ENCODE data around the gene HES1.

Gene HES1

DNA sequence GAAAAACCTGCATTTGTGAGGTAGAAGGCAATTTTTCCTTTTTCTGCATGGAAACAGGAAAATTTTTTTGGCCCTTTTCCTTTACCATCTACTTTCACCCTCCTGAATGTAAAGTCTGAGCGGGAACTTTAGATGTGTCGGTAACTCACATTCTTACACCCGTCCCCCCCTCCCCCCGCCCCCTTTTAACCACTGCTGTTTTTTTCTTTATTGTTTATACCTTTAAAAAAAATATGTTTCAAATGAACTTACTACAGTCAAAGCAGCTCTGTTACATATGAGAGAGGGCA lies 487 bp upstream of the HES1 start:
- Histone ChIP-seq H3K27ac (ENCODE audit: low read length) (no peak overlapping the region), H3K4me3 (ENCODE audit: low read length) (peak overlapping the region; percentile 40; the same call in 1 of the 2 replicates), H3K36me3 (ENCODE audit: control insufficient read depth, insufficient read depth, low read length) (no peaks in the 10 kb centered on the region), H3K4me1 (ENCODE audit: control insufficient read depth, insufficient read depth, low read length) (peaks cover 23% of the 10 kb centered on the region), H3K9me3 (ENCODE audit: control insufficient read depth, insufficient read depth, low read length) (no peaks in the 10 kb centered on the region), H3K27me3 (ENCODE audit: control insufficient read depth, insufficient read depth, low read length) (no peaks in the 10 kb centered on the region)
- DNase-seq (ENCODE audit: low read depth, low spot score) = no peak
- no CpG with 5 or more reads among the region's 4 CpGs for WGBS (ENCODE audit: insufficient coverage, insufficient read length)

- no CpG with 5 or more reads among the region's 17 CpGs for WGBS (ENCODE audit: insufficient coverage, insufficient read length)
- Histone ChIP-seq H3K36me3 (ENCODE audit: control insufficient read depth, insufficient read depth, low read length) (no peaks in the 10 kb centered on the region), H3K27ac (ENCODE audit: low read length) (no peak overlapping the region), H3K4me3 (ENCODE audit: low read length) (peak overlapping the region; percentile 55; the same call in 1 of the 2 replicates), H3K4me1 (ENCODE audit: control insufficient read depth, insufficient read depth, low read length) (peaks cover 19% of the 10 kb centered on the region), H3K27me3 (ENCODE audit: control insufficient read depth, insufficient read depth, low read length) (no peaks in the 10 kb centered on the region), H3K9me3 (ENCODE audit: control insufficient read depth, insufficient read depth, low read length) (no peaks in the 10 kb centered on the region)
- DNase-seq (ENCODE audit: low read depth, low spot score) = no peak
Observed at GRCh38 chr3:194136519-194137007, 615 bp downstream of the HES1 start.

DNA sequence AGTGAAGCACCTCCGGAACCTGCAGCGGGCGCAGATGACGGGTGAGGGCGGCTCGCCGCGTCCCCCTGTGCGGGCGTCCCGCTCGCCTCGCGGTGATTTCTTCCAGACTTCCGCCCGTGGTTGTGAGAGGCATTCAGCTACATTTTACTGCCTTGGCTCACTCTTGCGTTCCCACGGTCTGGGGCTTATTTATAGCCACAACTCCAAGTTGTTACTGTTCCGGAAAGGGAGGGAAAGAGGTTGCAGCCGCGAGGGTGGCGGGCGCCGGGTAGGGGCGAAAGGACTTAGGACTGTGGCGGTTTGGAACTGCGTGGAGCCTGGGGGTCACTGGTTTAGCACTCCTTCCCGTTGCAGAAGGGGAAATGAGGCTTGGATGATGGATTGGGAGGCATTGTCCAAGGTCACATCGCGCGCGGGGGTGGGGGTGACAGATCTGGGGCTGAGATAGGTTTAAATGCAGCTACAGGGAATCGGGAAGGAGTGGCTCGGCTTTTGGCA lies 1.1 kb downstream of the HES1 start:
- Histone ChIP-seq H3K9me3 (ENCODE audit: control insufficient read depth, insufficient read depth, low read length) (no peaks in the 10 kb centered on the region), H3K36me3 (ENCODE audit: control insufficient read depth, insufficient read depth, low read length) (no peaks in the 10 kb centered on the region), H3K4me3 (ENCODE audit: low read length) (peak overlapping the region; percentile 55; the same call in 1 of the 2 replicates), H3K27ac (ENCODE audit: low read length) (no peak overlapping the region), H3K27me3 (ENCODE audit: control insufficient read depth, insufficient read depth, low read length) (no peaks in the 10 kb centered on the region), H3K4me1 (ENCODE audit: control insufficient read depth, insufficient read depth, low read length) (peaks cover 18% of the 10 kb centered on the region; the same call in 1 of the 2 replicates)
- WGBS (ENCODE audit: insufficient coverage, insufficient read length) = no CpG with 5 or more reads among the region's 34 CpGs
- no peak for DNase-seq (ENCODE audit: low read depth, low spot score)

DNA sequence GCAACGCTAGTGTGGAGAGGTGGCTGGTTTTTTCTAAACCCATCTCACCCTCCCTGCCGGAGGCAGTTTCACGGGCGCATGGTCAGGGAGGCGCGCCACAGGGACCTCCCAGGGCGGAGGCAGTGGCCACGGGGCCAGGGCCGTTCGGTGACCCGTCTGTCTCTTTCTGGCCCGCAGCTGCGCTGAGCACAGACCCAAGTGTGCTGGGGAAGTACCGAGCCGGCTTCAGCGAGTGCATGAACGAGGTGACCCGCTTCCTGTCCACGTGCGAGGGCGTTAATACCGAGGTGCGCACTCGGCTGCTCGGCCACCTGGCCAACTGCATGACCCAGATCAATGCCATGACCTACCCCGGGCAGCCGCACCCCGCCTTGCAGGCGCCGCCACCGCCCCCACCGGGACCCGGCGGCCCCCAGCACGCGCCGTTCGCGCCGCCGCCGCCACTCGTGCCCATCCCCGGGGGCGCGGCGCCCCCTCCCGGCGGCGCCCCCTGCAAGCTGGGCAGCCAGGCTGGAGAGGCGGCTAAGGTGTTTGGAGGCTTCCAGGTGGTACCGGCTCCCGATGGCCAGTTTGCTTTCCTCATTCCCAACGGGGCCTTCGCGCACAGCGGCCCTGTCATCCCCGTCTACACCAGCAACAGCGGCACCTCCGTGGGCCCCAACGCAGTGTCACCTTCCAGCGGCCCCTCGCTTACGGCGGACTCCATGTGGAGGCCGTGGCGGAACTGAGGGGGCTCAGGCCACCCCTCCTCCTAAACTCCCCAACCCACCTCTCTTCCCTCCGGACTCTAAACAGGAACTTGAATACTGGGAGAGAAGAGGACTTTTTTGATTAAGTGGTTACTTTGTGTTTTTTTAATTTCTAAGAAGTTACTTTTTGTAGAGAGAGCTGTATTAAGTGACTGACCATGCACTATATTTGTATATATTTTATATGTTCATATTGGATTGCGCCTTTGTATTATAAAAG lies 1.8 kb downstream of the HES1 start:
- peak overlapping the region; percentile 55; the same call in 1 of the 2 replicates for H3K4me3 ChIP-seq (ENCODE audit: low read length)
- no peaks in the 10 kb centered on the region for H3K36me3 ChIP-seq (ENCODE audit: control insufficient read depth, insufficient read depth, low read length)
- no peaks in the 10 kb centered on the region for H3K9me3 ChIP-seq (ENCODE audit: control insufficient read depth, insufficient read depth, low read length)
- no peaks in the 10 kb centered on the region for H3K27me3 ChIP-seq (ENCODE audit: control insufficient read depth, insufficient read depth, low read length)
- peaks cover 17% of the 10 kb centered on the region; the same call in 1 of the 2 replicates for H3K4me1 ChIP-seq (ENCODE audit: control insufficient read depth, insufficient read depth, low read length)
- no peak overlapping the region for H3K27ac ChIP-seq (ENCODE audit: low read length)
- WGBS (ENCODE audit: insufficient coverage, insufficient read length) = no CpG with 5 or more reads among the region's 69 CpGs
- DNase-seq (ENCODE audit: low read depth, low spot score) = no peak

DNA sequence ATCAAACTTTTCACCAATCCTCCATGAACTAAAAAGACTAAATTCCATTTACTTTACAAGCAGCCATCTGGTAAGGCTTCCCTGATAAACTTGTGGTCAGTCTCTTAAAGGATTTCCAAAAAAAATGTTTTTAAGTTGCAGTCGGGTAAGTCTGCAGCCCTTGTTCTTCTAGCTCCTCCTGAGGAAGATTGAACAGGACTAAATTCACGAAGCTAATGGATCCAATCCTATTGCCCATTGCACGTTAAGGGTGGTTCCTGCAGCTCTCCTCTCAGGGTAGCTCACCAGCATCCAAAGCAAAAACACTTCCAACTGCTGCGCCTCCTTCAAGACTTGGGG lies 2.8 kb downstream of the HES1 start:
- Histone ChIP-seq H3K27ac (ENCODE audit: low read length) (no peak overlapping the region), H3K27me3 (ENCODE audit: control insufficient read depth, insufficient read depth, low read length) (no peaks in the 10 kb centered on the region), H3K4me1 (ENCODE audit: control insufficient read depth, insufficient read depth, low read length) (peaks cover 12% of the 10 kb centered on the region; the same call in 1 of the 2 replicates), H3K4me3 (ENCODE audit: low read length) (no peak overlapping the region), H3K36me3 (ENCODE audit: control insufficient read depth, insufficient read depth, low read length) (no peaks in the 10 kb centered on the region), H3K9me3 (ENCODE audit: control insufficient read depth, insufficient read depth, low read length) (no peaks in the 10 kb centered on the region)
- no CpG with 5 or more reads among the region's 4 CpGs for WGBS (ENCODE audit: insufficient coverage, insufficient read length)
- DNase-seq (ENCODE audit: low read depth, low spot score) = no peak

GRCh38 chr3:194139071-194139813 lies 3.3 kb downstream of the HES1 start:
- no peaks in the 10 kb centered on the region for H3K36me3 ChIP-seq (ENCODE audit: control insufficient read depth, insufficient read depth, low read length)
- no peak overlapping the region for H3K4me3 ChIP-seq (ENCODE audit: low read length)
- DNase-seq (ENCODE audit: low read depth, low spot score) = no peak
- H3K4me1 ChIP-seq (ENCODE audit: control insufficient read depth, insufficient read depth, low read length) = peaks cover 11% of the 10 kb centered on the region; the same call in 1 of the 2 replicates
- no peaks in the 10 kb centered on the region for H3K27me3 ChIP-seq (ENCODE audit: control insufficient read depth, insufficient read depth, low read length)
- no peak overlapping the region for H3K27ac ChIP-seq (ENCODE audit: low read length)
- no CpG with 5 or more reads among the region's 21 CpGs for WGBS (ENCODE audit: insufficient coverage, insufficient read length)
- H3K9me3 ChIP-seq (ENCODE audit: control insufficient read depth, insufficient read depth, low read length) = no peaks in the 10 kb centered on the region

DNA sequence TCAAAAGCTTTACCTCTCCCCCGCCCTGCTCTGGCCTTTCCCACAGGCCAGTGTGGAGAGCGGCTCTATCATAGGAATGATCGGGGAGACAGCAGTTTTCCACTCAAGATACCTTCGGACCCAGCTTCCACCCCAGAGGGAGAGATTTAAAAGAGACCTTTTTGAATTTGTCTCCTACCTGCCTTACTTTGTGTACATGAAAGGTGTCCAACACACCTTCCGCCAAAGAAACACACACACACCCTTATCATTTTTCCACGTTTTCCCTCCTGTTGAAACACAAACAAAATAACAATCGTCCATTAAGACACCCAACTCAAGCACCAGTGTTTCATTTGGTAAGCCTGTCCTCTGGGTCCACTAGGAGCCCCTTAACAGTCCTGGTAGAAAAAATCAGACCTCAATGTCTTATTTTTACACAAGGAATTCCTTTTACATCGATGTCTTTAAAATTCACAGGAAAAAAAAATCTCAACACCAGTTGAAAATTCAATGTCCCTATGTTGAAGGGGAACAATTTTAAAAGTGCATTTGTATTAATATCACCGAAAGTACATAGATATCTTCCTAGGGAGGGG lies 4.0 kb downstream of the HES1 start:
- Histone ChIP-seq H3K27me3 (ENCODE audit: control insufficient read depth, insufficient read depth, low read length) (no peaks in the 10 kb centered on the region), H3K9me3 (ENCODE audit: control insufficient read depth, insufficient read depth, low read length) (no peaks in the 10 kb centered on the region), H3K4me3 (ENCODE audit: low read length) (no peak overlapping the region), H3K27ac (ENCODE audit: low read length) (no peak overlapping the region), H3K36me3 (ENCODE audit: control insufficient read depth, insufficient read depth, low read length) (no peaks in the 10 kb centered on the region), H3K4me1 (ENCODE audit: control insufficient read depth, insufficient read depth, low read length) (peaks cover 11% of the 10 kb centered on the region; the same call in 1 of the 2 replicates)
- DNase-seq (ENCODE audit: low read depth, low spot score) = no peak
- WGBS (ENCODE audit: insufficient coverage, insufficient read length) = 100% methylated on average over 1 of the region's 9 CpGs

DNA sequence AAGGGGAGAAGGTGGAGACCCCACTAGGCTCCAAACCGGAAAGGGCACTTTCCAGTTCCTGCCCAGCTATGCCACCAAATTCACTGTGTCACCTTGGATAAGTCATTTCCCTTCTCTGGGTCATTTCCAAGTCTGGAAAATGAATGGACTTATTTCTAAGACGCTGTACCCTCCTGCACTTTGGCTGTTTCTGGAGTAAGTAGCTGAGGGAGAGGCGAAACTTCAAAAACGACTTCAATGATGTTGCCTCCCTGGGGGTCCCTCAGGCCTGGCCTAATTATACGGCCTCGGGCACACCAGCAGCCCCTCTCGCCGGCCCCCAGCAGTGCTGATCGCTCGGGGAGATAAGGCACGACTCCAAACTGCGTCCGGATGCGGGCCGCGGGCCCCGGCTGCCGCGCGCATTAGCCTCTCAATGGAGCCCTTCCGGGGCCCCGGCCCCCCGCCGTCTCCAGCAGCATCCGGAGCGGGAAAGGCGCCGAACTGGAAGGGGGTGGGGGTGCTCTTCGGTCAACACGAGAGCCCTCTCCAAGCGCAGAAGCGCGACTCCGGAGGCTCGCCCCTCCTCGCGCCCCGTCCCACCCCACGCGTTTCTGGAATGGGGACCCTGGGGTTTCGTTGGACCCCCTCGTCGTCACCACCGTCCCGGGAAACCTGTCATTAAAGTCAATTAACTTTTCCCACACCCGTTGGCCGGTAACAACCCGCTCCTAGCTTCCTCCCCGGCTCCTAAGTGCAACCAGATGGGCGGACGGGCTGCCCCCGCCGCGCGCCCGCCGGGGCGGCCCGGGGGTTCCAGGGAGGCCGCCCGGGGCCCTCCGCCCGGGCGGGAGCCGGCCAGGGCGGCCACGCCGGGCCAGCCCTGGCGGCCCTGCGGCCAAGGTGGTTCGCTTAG lies 4.8 kb downstream of the HES1 start:
- whole genome bisulfite sequencing (ENCODE audit: insufficient coverage, insufficient read length) = no CpG with 5 or more reads among the region's 71 CpGs
- DNase-seq (ENCODE audit: low read depth, low spot score) = no peak

DNA sequence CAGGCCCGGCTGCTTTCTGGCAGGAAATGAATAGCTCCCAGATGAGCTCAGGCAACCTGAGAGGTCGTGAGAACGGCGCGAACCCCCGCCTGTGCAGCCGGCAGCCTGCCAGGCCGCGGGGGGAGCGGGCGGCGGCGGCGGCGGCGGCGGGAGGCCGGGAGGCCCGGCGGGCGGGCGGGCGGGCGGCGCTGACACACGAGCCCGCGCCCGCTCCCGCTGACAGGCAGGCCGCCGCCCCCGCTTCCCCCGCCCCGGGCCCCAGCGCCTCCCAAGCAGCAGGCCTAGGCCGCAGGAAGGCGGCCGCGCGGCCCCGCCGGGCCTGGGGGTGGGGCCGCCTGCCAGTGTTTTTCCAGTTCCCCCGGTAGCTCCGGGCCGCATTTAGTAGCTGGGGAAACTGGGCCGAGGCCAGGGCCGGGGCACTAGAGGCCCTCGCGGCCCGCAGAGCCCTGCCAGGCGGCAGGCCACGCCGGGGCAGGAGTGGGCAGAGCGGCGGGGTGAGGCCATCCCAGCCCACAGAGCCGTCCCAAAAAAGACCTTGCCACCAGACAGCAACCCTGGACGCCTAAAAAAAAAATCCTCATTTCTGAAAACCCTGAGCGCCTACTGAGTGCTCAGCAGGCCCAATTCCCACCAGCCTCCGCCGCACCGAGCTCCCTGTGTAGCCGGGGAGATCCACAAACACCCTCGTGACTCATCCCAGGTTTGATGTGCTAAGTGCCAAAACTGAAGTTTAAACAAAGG lies 5.6 kb downstream of the HES1 start:
- no CpG with 5 or more reads among the region's 65 CpGs for WGBS (ENCODE audit: insufficient coverage, insufficient read length)
- Histone ChIP-seq H3K4me3 (ENCODE audit: low read length) (peak overlapping the region; percentile 26; the same call in 1 of the 2 replicates), H3K27me3 (ENCODE audit: control insufficient read depth, insufficient read depth, low read length) (no peaks in the 10 kb centered on the region), H3K4me1 (ENCODE audit: control insufficient read depth, insufficient read depth, low read length) (peaks cover 11% of the 10 kb centered on the region; the same call in 1 of the 2 replicates), H3K9me3 (ENCODE audit: control insufficient read depth, insufficient read depth, low read length) (no peaks in the 10 kb centered on the region), H3K36me3 (ENCODE audit: control insufficient read depth, insufficient read depth, low read length) (no peaks in the 10 kb centered on the region), H3K27ac (ENCODE audit: low read length) (no peak overlapping the region)
- DNase-seq (ENCODE audit: low read depth, low spot score) = no peak

More for the DNA sequence above, 4.8 kb downstream of the HES1 start:
- peaks cover 11% of the 10 kb centered on the region; the same call in 1 of the 2 replicates for H3K4me1 ChIP-seq (ENCODE audit: control insufficient read depth, insufficient read depth, low read length)
- H3K36me3 ChIP-seq (ENCODE audit: control insufficient read depth, insufficient read depth, low read length) = no peaks in the 10 kb centered on the region
- peak overlapping the region; percentile 26; the same call in 1 of the 2 replicates for H3K4me3 ChIP-seq (ENCODE audit: low read length)
- no peaks in the 10 kb centered on the region for H3K27me3 ChIP-seq (ENCODE audit: control insufficient read depth, insufficient read depth, low read length)
- no peak overlapping the region for H3K27ac ChIP-seq (ENCODE audit: low read length)
- no peaks in the 10 kb centered on the region for H3K9me3 ChIP-seq (ENCODE audit: control insufficient read depth, insufficient read depth, low read length)

Measured in iPS DF 6.9 (cell line).